Measurements from ENCODE around the gene ATP6V1G1. TPM values are rescaled to one million over a fixed set of nuclear protein-coding genes. Genes with fewer than 3 reads are reported as not detected.

ATP6V1G1 gene
- total and polyA plus RNA-seq, 2 of the 13 experiments (the other 11 are each of a cell fraction or from before 2014, with no cell fraction given), result 108 to 158 TPM

GRCh38 chr9:114592356-114592755 lies 4.8 kb downstream of the ATP6V1G1 start:
- peaks cover 19 to 52% of the 10 kb centered on the region in 2 experiments for H3K36me3 ChIP-seq (replicated peaks in 1 of 2; ENCODE audit: control insufficient read depth in 1 of 2, insufficient read depth in 2 of 2, low read length in 2 of 2)
- ATAC-seq, result no peak

GRCh38 chr9:114594136-114594535 lies 6.6 kb downstream of the ATP6V1G1 start:
- Histone ChIP-seq H2AFZ (ENCODE audit: low read length) (no peak overlapping the region), H3K9ac (ENCODE audit: insufficient read depth, low read depth, low read length) (no peak overlapping the region), H3K4me1 (ENCODE audit: insufficient read depth, low read length) (peaks cover 33% of the 10 kb centered on the region), H3K4me3 (replicated peaks in 1 of 3; ENCODE audit: insufficient read depth in 1 of 3, low read depth in 2 of 3, low read length in 3 of 3) (no peak overlapping the region), H4K20me1 (ENCODE audit: insufficient read depth, low read length) (peaks cover 52% of the 10 kb centered on the region), H3K27me3 (ENCODE audit: control insufficient read depth in 1 of 2, insufficient read depth in 2 of 2, low read length in 2 of 2) (no peaks in the 10 kb centered on the region), H3K27ac (ENCODE audit: extremely low read length, insufficient read depth, low read length) (no peak overlapping the region), H3K36me3 (replicated peaks in 1 of 2; ENCODE audit: control insufficient read depth in 1 of 2, insufficient read depth in 2 of 2, low read length in 2 of 2) (peaks cover 24 to 65% of the 10 kb centered on the region in 2 experiments), H3K9me3 (ENCODE audit: low read length) (no peaks in the 10 kb centered on the region), H3K79me2 (ENCODE audit: insufficient read depth, low read length) (peaks cover 52% of the 10 kb centered on the region), H3K4me2 (ENCODE audit: low read depth, low read length) (no peak overlapping the region)
- ChIA-PET POLR2A (no interaction called here), CTCF (ENCODE audit: low intra/inter-chr PET ratio, low total read pairs) (no interaction called here)
- ATAC-seq, result no peak
- in situ Hi-C loops (cut with HindIII; ENCODE audit: extremely low pct_ligation_motif_present, low pct_unique_long_range_greater_than_20kb) (no loop called here), intact Hi-C loops (cut with micrococcal nuclease; ENCODE audit: unreplicated experiment) (no loop called here)
- no peak for FAIRE-seq
- no TSS peak for BruUV-seq (replicated peaks)
- WGBS (ENCODE audit: low lambda C conversion rate), result 99% methylated on average over 17 of the region's 17 CpGs
- no peak for DNase-seq (ENCODE audit: low spot score)
- no peak for TF ChIP-seq ZNF672 (CRISPR knock-in tag; IDR thresholded peaks at IDR 0.05)
- no peak for TF ChIP-seq PHF8 (CRISPR knock-in tag; IDR thresholded peaks at IDR 0.05)
- no peak for TF ChIP-seq XBP1 (CRISPR knock-in tag; IDR thresholded peaks at IDR 0.05)
- no peak for TF ChIP-seq ZNF691 (CRISPR knock-in tag; IDR thresholded peaks at IDR 0.05; ENCODE audit: borderline replicate concordance, low read depth)
- no peak for TF ChIP-seq ATF7-NPFF (CRISPR knock-in tag; IDR thresholded peaks at IDR 0.05; ENCODE audit: low read depth)
- TF ChIP-seq ZNF639 (CRISPR knock-in tag; conservative IDR thresholded peaks at IDR 0.05), result no peak
- TF ChIP-seq ZNF629 (CRISPR knock-in tag; conservative IDR thresholded peaks at IDR 0.05), result no peak
- no peak for TF ChIP-seq ZNF800 (CRISPR knock-in tag; IDR thresholded peaks at IDR 0.05)
- TF ChIP-seq UBTF (CRISPR knock-in tag; IDR thresholded peaks at IDR 0.05), result no peak
- TF ChIP-seq ARNT (IDR thresholded peaks at IDR 0.05), result no peak
- TF ChIP-seq EZH2 (conservative IDR thresholded peaks at IDR 0.05; ENCODE audit: low read depth, low read length), result no peak
- no peak for TF ChIP-seq ZNF878 (CRISPR knock-in tag; IDR thresholded peaks at IDR 0.05)

More at GRCh38 chr9:114592356-114592755, 4.8 kb downstream of the ATP6V1G1 start:
- peaks cover 53% of the 10 kb centered on the region for H4K20me1 ChIP-seq (ENCODE audit: insufficient read depth, low read length)
- intact Hi-C loops (cut with micrococcal nuclease; ENCODE audit: unreplicated experiment), result no loop called here
- CTCF ChIA-PET (ENCODE audit: low intra/inter-chr PET ratio, low total read pairs), result no interaction called here
- 92% methylated on average over 6 of the region's 6 CpGs for WGBS (ENCODE audit: low lambda C conversion rate)
- H3K4me2 ChIP-seq (ENCODE audit: low read depth, low read length), result no peak overlapping the region
- no peak overlapping the region for H3K9ac ChIP-seq (ENCODE audit: insufficient read depth, low read depth, low read length)
- peaks cover 68% of the 10 kb centered on the region for H3K79me2 ChIP-seq (ENCODE audit: insufficient read depth, low read length)
- H3K4me1 ChIP-seq (ENCODE audit: insufficient read depth, low read length), result peaks cover 35% of the 10 kb centered on the region
- POLR2A ChIA-PET, result interaction anchor here (1.2 to 1.8 kb wide), 3 partner anchors 8 to 22 kb away, joined by 3 to 6 read pairs (median 4); no protein-coding TSS in a partner anchor
- H3K27ac ChIP-seq (ENCODE audit: extremely low read length, insufficient read depth, low read length), result no peak overlapping the region
- DNase-seq (ENCODE audit: low spot score), result no peak
- in situ Hi-C loops (cut with HindIII; ENCODE audit: extremely low pct_ligation_motif_present, low pct_unique_long_range_greater_than_20kb), result no loop called here
- no TSS peak for BruUV-seq (replicated peaks)
- H2AFZ ChIP-seq (ENCODE audit: low read length), result no peak overlapping the region
- FAIRE-seq, result no peak
- no peak for TF ChIP-seq ZNF839 (CRISPR knock-in tag; IDR thresholded peaks at IDR 0.05; ENCODE audit: borderline replicate concordance)
- no peak for TF ChIP-seq TP53 (CRISPR knock-in tag; conservative IDR thresholded peaks at IDR 0.05)
- TF ChIP-seq GATAD2A (CRISPR knock-in tag; IDR thresholded peaks at IDR 0.05), result no peak
- no peak for TF ChIP-seq ZMYM3 (CRISPR knock-in tag; IDR thresholded peaks at IDR 0.05)
- no peak overlapping the region for H3K4me3 ChIP-seq (replicated peaks in 1 of 3; ENCODE audit: insufficient read depth in 1 of 3, low read depth in 2 of 3, low read length in 3 of 3)
- H3K27me3 ChIP-seq (ENCODE audit: control insufficient read depth in 1 of 2, insufficient read depth in 2 of 2, low read length in 2 of 2), result peaks cover 0 to 4% of the 10 kb centered on the region in 2 experiments; a peak in 2 of 5 replicates
- H3K9me3 ChIP-seq (ENCODE audit: low read length), result no peaks in the 10 kb centered on the region
